ENCODE measurements around the gene ATXN7L1.

ATXN7L1 gene

DNA sequence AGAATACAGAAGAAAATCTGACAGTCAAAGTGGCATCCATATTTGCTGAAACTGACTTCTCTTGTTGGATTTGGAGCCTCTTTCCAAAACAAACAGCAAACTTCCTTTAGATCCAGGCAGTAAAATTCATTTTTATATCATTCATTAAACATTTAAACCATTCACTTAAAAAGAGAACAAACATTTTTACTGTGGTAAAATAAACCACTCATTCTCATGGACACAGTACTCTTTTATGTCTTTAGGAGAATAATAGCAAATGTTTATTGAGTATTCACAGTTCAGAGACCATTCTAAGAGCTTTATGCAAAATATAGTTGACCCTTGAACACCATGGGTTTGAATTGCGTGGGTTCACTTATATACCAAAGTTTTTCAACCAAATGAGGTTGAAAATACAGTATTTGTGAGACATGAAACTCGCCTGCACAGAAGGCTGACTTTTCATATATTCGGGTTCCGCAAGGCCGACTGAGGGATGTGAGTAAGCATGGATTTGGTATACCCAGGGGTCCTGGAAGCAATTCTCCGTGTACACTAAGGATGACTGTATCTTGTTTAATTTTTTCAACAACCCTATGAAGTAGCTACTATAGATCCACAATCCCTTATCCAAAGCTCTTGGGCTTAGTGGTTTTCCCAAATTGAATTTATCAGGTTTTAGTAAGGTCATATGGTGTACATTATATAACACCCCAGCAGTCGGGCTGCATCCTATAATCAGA lies 49.1 kb downstream of the ATXN7L1 start:
- DNase-seq (ENCODE audit: low spot score) = no peak

DNA sequence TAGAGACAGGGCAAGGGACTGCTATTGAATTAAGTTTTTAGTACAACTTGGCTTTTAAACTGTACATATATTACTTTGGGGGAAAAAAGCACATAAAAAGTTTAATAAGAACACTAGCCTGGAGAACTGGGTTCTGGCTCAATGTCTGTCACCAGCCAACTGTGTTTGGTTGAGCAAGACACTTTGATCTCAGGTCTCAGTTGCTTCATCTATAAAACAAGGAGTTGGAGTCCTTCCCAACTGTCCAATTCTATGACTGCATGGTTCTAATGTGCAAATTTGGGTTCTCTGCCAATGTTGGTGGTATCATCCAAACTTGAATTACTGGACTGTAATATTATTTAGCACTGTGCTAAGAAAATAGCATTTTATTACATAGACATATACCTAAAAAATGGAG lies 50.3 kb downstream of the ATXN7L1 start:
- DNase-seq (ENCODE audit: low spot score) = no peak

DNA sequence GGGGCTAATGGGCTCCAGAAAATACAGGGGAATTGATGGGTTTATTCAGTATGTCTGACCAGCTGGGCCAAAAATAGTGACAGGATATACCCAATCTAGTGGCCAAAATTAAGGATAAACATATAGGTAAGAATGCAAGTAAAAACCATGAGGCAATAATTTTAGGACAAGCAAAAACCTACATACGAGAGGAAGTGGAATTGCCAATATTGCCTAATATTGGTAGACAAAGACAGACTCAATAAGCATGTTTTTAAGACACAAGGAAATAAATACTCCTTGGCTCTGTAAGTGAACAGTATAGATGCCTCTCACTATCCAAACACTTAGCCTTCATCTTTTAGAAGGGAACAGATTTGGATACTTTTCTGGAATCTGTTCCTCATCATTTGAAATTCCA lies 51.0 kb downstream of the ATXN7L1 start:
- DNase-seq (ENCODE audit: low spot score) = no peak

DNA sequence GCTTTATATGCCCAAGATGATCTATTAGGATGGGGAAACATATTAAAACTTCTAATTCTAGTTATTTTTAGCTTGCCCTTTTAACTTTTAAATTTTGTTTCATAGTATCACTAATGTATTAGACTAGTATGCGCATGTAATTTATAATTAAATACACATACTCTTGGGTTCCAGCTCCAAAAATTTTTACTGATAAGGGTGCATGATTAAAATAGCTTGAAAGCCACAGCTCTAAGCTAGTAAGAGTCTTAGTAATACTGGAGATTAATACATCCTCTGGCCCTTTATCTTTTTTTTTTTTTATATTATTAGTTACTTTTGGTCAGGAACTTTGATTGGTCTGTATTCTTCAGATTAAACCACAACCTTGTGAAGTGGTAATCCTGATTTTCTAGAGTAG lies 53.6 kb downstream of the ATXN7L1 start:
- DNase-seq (ENCODE audit: low spot score) = no peak

DNA sequence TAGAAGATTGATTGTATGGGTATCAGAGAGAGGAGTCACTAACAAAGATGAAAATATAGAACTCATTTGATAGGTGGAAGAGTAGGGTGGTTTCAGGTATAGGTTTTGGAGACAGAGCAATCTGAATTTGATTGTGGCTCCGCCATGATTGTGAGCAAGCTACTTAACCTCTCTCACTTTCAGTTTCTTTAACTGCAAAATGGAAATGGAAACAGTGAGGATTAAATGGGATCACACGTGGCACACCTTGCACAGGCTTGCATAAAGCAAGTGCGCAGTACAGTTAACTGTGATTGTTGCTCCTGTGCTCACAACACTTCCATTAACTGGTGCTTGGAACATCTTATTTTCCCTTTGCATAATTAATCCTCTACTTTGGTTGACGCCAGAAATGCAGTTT lies 54.9 kb downstream of the ATXN7L1 start:
- no peak for DNase-seq (ENCODE audit: low spot score)

DNA sequence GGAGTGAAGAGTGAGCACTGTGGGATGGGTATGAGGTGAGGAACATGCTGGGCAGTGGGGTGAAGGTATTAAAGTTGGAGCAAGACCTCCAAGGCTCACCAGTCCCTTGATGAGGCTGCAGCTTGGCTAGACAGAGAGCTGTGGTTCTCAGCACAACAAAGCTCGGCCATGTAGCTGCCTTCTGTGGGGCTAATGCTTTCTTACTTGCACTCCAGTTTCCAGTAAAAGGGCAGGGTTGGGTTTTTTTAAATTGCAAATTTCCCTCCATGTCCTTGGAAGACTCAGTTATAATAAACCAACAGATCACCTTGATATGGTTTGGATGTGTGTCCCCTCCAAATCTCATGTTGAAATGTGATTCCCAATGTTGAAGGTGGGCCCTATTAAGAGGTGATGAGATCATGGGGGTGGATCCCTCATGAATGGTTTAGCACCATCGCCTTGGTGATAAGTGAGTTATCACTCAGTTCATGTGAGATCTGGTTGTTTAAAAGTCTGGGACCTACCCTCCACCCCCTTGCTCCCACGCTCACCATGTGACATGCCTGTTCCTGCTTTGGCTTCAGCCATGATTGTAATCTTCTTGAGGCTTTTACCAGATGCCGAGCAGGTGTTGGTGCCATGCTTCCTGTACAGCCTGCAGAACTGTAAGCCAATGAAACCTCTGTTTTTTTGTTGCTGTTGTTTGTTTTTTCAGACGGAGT lies 55.9 kb downstream of the ATXN7L1 start:
- no peak for DNase-seq (ENCODE audit: low spot score)

DNA sequence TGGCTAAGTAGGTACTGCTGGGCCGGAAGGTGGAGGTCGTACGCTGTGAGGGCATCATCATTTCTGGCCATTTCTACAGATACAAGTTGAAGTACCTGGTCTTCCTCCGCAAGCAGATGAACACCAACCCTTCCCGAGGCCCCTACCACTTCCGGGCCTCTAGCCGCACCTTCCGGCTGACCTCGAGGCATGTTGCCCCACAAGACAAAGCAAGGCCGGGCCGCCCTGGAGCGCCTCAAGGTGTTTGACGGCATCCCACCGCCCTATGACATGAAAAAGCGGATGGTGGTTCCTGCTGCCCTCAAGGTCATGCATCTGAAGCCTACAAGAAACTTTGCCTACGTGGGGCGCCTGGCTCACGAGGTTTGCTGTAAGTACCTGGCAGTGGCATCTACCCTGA lies 56.8 kb downstream of the ATXN7L1 start:
- DNase-seq (ENCODE audit: low spot score) = no peak

DNA sequence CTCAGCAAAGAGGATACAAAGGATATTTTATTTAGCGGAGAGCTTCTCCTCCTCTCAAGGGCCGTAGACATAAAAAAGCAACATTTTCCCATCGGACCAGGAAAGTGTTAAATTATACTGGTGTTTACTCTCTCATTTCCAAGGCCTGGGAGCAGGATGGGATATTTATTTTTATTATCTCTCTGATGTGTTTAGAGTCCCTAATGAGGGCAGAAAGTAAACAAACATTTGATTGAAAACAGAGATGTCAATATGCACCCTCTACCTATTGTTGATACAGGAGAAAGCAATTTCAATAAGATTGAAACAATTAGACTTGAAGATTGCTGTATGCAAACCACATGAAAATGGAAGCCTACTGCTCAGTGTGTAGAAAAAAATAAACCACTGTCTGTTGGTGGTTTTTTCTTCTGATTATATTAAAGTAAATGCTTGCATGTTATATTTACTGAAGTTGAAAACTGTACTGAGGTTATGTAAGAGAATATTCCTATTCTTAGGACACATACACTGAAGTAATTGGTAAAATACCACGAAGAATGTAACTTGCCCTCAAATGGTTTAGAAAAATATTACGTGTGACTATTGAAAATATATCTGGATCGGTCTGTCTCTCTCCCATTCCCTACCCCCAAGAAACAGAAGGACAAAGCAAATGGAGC lies 59.3 kb downstream of the ATXN7L1 start:
- DNase-seq (ENCODE audit: low spot score) = no peak

DNA sequence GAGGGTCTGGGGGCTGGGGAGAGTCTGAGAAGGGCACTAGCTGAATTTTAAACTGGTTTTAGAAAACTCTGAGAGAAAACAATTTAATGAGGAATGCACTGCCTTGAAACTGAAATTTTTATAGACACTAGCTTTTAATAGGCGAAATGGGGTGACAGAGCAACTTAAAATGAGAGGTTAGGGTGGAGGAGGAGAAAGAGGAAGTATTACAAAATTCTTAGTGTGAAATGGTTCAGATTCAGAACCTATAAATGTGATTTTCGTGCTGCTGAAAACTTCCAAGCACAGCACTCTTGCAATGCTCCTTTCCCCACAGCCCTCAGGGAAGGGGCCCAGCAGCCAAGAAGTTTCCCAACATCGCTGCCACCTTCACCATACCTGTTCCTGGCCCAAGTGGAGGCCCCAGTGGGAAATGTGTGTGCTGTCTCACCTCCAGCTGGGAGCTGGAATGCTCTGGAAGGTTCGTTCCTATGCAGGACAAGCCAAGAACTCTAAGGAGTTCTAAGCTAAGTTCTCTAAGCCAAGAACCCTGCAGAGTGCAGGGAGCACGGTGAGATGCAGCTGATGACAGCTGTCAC lies 60.0 kb downstream of the ATXN7L1 start:
- no peak for DNase-seq (ENCODE audit: low spot score)

DNA sequence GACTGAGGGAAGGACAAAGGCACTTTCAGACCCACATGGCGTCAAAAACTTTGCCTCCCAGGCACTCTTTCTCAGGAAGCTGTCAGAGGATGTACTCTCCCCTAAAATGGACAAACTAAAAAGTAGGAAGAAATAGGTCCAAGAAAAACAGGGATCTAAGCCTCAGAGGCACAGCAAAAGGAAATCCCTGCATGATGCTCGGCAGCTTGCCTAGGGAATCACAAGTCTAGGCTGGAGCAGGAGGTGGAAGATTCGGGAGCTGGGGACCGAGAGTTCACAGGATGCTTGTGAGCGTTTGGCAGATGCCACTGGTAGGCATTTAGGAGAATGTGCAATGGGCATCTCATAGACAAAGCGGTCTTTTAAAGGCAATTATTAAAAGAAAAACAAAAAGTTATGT lies 60.8 kb downstream of the ATXN7L1 start:
- no peak for DNase-seq (ENCODE audit: low spot score)

DNA sequence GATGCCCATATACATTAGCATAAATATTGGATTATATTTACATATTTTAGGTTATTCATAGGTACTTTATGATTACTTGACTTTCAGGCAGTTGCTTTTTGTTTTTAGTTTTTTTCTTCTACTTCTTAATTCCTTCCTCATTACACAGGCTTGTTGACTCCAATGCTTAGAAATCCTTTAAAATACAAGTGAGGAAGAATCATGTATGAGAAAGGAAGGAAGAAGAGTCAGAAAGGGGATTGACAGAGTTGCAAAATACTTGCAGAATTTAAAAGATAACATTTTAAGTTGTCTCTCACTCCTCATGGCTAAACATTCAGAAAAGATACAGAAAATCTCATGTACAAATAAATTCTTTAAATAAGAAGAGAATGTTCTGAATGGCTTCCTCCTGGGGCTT lies 61.9 kb downstream of the ATXN7L1 start:
- DNase-seq (ENCODE audit: low spot score) = no peak

DNA sequence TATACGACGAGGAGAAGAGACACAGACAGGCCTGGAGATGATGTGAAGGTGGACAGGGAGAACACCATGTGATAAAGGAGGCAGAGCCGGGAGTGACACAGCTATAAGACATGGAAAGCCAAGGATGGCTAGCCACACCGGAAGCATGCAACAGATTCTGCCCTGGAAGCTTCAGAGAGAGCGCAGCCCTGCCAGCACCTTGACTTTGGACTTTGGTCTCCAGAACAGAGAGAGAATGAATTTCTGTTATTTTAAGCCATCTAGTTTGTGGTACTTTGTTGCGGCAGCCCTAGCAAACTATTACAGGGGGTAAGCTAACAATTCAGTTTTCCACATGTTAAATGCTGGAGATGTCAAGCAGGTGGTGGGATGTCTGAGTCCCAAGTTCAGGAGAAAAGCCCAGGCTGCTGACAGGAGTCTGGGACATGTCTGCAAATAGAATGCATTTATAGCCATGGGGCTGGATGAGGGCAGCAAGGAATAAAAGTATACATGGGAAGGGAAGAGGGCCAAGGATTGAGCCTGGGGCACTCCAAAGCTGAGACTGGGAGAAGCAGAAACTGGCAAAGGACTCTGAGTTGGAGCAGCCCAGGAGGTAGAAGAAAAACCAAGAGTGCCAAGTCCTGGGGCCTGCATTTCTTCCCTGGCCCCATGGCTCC lies 65.1 kb downstream of the ATXN7L1 start:
- DNase-seq (ENCODE audit: low spot score) = no peak

DNA sequence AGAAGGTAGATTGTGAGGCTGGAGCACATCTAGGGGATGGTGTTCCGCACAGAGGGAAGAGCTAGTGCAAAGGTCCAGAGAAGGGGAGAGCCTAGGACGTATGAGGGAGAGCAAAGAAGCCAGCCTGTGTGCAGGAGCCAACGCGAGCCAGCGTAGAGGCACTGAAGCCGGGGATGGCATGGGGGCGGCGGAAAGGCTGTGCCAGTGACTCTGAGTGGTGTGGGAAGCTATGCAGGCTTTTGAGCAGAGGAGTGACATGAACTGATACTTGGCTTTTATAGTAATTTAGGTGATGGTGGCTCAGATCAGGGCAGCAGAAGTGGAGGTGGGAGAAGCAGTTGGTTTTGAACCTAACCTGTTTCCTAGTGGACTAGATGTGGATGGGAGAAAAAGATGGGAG lies 65.8 kb downstream of the ATXN7L1 start:
- no peak for DNase-seq (ENCODE audit: low spot score)

DNA sequence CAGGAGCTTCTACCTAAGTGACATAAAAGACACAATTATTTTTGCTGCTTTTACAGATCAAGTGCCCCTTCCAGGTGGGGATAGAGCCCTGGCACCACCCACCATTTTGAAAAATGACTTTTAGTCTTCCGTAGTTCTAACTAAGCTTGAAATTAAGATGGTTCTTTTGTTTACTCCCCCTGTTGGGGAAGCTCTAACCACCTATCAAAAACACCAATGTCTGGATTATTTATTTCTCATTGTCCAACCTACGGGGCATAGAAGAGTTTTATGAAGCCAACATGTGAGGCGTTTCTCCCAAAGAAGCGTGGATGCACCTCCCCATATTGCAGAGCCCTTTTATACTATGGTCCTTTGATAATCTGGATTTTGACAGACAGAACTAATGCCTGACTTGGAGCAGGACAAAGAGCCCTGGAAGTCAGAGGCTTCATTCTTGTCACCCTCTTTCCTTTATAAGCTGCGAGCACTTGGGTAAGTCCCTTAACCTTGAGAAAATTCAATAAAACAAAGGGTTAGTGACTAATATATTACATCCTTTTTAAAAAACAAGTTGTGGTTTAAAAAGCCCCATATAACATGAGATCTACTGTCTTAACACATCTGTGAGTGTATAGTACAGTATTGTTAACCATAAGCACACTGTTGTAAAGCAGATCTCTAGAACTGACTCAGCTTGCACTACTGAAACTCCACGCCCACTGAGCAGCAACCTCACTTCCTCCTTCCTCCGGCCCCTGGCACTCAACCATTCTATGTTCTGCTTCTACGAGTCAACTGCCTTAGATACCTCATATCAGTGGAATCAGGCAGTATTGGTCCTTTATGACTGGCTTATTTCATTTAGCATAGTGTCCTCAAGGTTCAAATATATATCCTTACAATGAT lies 67.5 kb downstream of the ATXN7L1 start:
- peak; percentile 85 for DNase-seq (ENCODE audit: low spot score)

DNA sequence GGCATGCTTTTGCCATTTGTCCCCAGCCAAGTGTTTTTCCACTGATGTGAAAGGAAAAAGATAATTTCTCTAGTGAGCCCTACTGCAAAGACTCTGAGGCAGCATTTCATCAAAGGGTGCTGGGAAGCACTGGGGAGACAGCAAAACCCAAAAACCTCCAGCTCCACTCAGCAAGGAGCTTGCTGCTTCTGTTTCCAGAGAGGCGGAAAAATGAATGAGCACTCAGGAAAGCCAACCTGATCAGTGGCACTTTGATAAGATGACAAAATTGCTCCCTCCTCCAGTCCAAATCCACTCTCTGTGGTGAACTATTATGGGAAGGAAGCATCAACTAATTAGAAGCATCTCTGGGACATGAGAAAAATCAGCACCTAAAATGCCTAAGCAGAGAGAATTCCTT lies 68.2 kb downstream of the ATXN7L1 start:
- no peak for DNase-seq (ENCODE audit: low spot score)

DNA sequence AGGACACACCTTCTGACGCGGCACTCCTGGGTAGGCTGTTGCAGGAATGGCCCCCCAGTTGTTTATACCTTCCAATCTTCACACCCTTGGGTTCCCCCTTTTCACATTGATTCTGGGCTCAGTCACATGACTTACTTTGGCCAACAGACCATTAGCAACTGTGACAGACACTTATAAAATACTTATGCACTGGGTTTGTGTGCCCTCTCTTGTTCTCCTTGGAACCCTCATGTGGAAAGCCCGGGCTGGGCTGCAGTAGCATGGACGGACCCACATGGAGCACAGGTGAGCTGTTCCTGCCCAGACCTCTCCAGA lies 69.0 kb downstream of the ATXN7L1 start:
- DNase-seq (ENCODE audit: low spot score) = no peak

DNA sequence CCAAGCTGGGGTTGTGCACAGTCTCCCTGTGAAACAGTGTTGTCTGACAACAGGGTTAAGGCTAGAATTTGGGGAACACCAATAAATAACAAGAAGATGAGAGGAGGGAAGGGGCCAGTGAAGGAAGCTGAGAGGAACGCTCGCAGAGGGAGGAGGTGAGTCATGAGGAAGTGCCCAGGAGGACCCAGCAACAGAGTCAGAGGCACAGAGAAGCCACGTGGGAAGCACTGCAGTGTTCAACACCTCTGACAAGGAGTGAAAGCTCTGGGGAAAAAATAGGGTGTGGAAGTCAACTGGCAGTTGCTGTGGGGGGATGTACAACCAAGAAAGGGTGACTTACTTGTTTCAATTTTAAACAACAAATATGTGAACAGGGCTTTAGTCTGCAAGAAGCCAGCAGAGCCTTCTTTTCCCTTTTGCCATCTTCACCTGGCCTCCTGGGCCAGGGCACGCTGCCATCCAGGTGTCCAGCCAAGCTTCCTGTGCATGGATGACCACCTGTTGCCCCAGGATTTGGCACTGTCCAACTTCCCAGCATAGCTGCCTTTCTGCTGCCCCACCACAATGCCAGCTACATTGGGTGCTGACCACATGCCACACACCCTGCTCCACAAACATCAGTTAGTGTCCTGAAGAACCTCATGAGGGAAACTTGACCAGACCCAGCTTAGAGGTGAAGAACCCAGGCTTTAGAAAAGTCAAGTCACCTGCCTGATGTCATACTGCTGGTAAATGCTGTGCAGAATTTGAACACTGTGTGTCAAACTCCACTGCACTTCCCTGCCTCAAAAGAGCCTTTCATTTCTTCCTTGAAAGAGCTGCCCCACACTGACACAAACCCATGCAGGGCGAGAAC lies 69.6 kb downstream of the ATXN7L1 start:
- peak; percentile 77 for DNase-seq (ENCODE audit: low spot score)

DNA sequence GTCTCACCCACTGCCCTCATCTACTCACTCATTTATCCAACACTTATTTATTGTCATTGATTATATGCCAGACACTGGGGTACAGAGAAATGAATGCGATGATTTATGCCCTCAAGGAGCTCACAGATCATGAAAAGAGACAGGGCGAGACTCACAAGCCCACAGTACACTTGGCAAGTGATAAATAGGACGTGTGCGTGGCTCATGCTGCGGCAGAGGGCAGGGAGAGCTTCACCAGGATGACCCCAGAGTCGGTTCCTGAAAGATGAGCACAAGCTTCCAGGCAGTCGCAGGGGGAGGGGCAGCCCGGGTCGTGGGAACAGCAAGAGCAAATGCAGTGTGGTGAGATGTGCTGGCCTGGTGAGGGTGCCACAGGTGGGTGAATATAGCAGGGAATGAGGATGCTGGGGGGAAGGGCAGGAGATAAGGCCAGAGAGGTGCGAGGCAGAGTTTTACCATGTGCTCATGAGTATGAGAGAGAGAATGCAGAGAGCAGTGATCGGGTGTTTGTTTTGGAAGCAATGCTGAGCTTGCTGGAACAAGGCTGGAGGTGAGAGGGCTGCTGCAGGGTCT lies 70.9 kb downstream of the ATXN7L1 start:
- no peak for DNase-seq (ENCODE audit: low spot score)

DNA sequence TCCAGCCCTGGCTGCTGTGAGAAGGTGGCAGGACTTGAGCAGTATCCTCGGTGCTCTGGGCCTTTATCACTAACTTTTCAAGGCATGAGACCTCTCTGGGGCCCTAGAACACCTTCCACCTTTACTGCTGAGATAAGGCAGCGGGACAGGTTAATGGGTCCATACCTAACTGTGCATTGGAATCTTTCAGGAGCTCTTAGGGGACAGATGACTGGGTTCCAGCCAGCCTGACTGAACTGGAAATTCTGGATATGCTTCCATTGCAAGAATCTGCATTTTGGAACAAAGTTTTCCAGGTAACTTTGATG lies 73.0 kb downstream of the ATXN7L1 start:
- DNase-seq (ENCODE audit: low spot score) = no peak

DNA sequence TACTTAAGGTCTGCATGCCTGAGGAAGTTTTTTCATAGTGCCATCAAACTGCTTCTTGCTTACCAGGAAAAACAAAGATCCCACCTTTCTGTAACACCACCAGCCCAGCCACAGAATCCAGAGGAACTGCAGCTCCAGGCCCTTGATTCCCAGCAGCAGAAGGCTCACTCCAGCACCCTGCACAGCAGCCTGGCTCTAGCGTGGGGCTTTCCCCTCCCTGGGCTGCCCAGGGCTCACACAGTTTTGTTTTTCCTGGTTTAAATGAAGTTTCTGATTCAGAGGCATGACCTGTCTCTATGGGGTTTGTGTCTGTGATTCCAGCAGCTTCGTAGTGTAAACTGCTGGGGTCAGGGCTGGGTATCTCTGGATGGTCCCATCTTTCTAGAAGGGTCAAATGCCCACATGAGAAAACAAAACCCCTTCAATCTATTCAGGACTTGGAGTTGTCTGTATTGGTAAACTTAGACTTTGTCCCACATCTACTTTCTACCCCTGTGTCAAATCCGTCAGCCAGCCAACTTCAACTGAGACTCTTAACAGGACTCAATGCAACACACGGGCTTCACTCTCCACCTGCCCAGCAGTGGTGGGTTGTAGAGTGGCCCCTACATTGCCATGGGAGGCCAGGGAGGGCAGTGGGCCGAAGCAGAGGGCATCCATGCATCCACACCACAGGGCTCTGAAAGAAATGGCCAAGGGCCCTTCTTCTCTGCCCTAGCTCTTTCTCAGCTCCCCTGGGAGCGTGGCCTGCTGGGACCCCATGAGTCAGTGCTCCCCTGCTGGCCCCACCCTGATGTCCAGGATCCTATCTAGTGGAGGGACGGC lies 73.6 kb downstream of the ATXN7L1 start:
- DNase-seq (ENCODE audit: low spot score) = no peak

Data from SW480 (cell line).